HL-60 (cell line): Measurements from ENCODE around the gene TNF.

ENCODE experiments used
- DNase-seq, 2 experiments: peaks; one replicate each; pipeline ENCODE4 v3.0.0-alpha.2; 2010 to 2020; ENCODE audit warnings: low read depth in 1 of 2, low spot score in 1 of 2
- H3K27ac ChIP-seq: fragments of 250-450 bp; sonication (Bioruptor Pico); replicated peaks from 2 replicates; pipeline ENCODE4 v1.5.1; 2020; ENCODE audit warnings: mild to moderate bottlenecking, moderate library complexity
- H3K27me3 ChIP-seq: fragments of 250-450 bp; sonication (Bioruptor Pico); 2 replicates; pipeline ENCODE4 v1.5.1; 2021; ENCODE audit warnings: mild to moderate bottlenecking, moderate library complexity; ENCODE audit not compliant: insufficient read depth, poor library complexity, severe bottlenecking
- H3K4me3 ChIP-seq: replicated peaks from 2 replicates; pipeline ENCODE4 v1.5.1; 2011; ENCODE audit warnings: mild to moderate bottlenecking, control low read depth, low read length; ENCODE audit not compliant: insufficient read depth
- GABPA ChIP-seq: IDR thresholded peaks from 2 replicates; pipeline ENCODE4 v1.6.1; 2012; ENCODE audit warnings: low read depth
- POLR2AphosphoS5 ChIP-seq: IDR thresholded peaks from 2 replicates; pipeline ENCODE4 v1.6.1; 2012; ENCODE audit warnings: low read depth
- SPI1 ChIP-seq: IDR thresholded peaks from 2 replicates; pipeline ENCODE4 v1.6.1; 2012; ENCODE audit warnings: low read depth, mild to moderate bottlenecking, borderline replicate concordance
- TF ChIP-seq, protein P1 (sequence below): IDR thresholded peaks from one replicate; pipeline ENCODE4 v1.5.1; 2011; ENCODE audit warnings: low read length, control low read depth, inconsistent platforms; ENCODE audit not compliant: insufficient read depth
- TF ChIP-seq, protein P2 (sequence below): IDR thresholded peaks from 2 replicates; pipeline ENCODE4 v1.6.1; 2012; ENCODE audit warnings: low read depth; ENCODE audit not compliant: insufficient replicate concordance

The TNF gene

DNA sequence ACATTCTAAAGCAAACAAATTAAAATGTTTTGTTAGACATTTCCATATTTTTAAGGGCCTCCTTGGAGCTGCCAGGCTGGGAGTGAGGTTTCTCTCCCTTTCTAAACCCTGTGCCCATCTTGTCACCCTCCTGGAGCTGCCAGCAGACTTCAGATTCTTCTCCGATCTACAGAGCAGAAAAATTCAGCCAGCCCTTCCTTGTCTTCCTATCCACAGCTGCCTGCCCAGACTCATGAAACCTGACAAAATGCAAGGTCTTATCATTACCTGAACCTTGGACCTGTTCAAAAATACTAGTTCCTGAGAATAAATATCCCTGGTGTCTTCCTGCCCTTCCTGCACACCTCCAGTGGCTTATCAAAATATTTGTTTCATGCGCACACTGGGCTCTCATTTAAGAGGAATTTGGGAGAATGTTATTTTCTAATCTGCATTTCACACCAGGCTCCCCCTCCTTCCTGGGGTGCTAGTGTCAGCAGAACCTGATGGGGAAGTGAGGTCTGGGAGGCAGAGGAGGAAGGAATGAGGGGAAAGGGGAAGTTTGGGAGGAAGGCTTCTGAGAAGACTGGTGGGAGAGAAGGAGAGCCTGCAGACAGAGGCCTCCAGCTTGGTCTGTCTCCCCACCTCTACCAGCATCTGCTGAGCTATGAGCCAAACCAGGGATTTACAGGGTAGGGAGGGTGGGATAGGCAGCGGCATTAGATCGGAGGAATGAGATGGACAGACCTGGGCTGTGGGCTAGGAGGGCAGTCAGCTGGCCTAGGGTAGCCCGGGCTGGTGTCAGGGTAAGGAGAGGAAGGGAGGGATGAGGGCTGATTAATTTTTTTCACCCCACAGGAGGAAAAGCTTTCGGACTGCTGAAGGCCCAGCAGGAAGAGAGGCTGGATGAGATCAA is 39.6 kb downstream of the TNF start, which contains the start of gene AIF1:
Gene AIF1 (plus strand): TSS at position 551 of the 895 bp plus-strand sequence. CDS start 96 bp downstream, at position 647.
- H3K27me3 ChIP-seq: no peaks in the 10 kb centered on the region
- peak within 1 kb of the TSS; percentile 54 for H3K4me3 ChIP-seq
- DNase-seq: peak in 1 of 2 experiments; percentile 82
- peak within 1 kb of the TSS; percentile 92 for H3K27ac ChIP-seq
- TF ChIP-seq, protein P1, sequence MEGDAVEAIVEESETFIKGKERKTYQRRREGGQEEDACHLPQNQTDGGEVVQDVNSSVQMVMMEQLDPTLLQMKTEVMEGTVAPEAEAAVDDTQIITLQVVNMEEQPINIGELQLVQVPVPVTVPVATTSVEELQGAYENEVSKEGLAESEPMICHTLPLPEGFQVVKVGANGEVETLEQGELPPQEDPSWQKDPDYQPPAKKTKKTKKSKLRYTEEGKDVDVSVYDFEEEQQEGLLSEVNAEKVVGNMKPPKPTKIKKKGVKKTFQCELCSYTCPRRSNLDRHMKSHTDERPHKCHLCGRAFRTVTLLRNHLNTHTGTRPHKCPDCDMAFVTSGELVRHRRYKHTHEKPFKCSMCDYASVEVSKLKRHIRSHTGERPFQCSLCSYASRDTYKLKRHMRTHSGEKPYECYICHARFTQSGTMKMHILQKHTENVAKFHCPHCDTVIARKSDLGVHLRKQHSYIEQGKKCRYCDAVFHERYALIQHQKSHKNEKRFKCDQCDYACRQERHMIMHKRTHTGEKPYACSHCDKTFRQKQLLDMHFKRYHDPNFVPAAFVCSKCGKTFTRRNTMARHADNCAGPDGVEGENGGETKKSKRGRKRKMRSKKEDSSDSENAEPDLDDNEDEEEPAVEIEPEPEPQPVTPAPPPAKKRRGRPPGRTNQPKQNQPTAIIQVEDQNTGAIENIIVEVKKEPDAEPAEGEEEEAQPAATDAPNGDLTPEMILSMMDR: no peak
- TF ChIP-seq SPI1: peak; percentile 95
- no peak for TF ChIP-seq GABPA
- TF ChIP-seq, protein P2, sequence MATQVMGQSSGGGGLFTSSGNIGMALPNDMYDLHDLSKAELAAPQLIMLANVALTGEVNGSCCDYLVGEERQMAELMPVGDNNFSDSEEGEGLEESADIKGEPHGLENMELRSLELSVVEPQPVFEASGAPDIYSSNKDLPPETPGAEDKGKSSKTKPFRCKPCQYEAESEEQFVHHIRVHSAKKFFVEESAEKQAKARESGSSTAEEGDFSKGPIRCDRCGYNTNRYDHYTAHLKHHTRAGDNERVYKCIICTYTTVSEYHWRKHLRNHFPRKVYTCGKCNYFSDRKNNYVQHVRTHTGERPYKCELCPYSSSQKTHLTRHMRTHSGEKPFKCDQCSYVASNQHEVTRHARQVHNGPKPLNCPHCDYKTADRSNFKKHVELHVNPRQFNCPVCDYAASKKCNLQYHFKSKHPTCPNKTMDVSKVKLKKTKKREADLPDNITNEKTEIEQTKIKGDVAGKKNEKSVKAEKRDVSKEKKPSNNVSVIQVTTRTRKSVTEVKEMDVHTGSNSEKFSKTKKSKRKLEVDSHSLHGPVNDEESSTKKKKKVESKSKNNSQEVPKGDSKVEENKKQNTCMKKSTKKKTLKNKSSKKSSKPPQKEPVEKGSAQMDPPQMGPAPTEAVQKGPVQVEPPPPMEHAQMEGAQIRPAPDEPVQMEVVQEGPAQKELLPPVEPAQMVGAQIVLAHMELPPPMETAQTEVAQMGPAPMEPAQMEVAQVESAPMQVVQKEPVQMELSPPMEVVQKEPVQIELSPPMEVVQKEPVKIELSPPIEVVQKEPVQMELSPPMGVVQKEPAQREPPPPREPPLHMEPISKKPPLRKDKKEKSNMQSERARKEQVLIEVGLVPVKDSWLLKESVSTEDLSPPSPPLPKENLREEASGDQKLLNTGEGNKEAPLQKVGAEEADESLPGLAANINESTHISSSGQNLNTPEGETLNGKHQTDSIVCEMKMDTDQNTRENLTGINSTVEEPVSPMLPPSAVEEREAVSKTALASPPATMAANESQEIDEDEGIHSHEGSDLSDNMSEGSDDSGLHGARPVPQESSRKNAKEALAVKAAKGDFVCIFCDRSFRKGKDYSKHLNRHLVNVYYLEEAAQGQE: no peak
- 0 out of 2 replicates have a peak, but pooled peaks have one; percentile 43 for TF ChIP-seq POLR2AphosphoS5

DNA sequence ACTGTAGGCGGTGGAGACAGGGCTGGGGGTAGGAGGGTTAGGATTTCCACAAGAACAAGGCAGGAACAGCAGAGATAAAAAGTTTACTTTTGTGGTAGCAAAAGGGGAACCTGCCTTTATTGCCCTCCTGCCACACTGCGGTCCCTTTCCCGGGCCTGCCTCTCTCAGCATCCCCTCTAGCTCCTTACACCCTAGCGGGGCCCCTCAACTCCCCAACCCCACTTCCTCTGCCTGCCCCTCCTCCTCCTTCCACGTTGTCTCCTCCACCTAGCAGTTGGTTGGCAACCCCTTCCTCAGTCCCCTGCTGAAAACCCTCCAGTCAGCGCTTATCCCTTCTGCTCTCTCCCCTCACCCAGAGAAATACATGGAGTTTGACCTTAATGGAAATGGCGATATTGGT is 40.4 kb downstream of the TNF start:
- peak overlapping the region; percentile 54 for H3K4me3 ChIP-seq
- DNase-seq: peak; percentile 79 to 95

DNA sequence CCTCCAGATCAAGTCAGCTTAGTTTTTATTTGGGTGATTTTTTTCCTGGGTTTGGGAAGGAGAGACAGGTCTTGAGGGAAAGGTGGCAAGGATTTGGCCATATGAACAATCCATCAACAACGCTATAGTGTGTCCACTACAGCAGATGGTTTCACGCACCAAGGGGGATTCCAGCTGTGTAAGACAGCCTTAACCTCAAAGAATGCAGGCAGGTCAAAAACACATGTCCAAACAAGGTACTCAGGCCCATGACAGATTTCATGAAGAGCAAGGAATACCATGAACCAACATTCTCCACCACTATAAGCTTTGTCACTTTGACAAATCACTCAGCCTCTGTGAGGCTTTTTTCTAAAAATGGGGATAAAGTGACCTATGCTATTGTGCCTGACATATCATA is 41.6 kb downstream of the TNF start:
- peak overlapping the region; percentile 92 for H3K27ac ChIP-seq
- no peaks in the 10 kb centered on the region for H3K27me3 ChIP-seq
- DNase-seq: no peak
- TF ChIP-seq, protein P2: no peak
- no peak for TF ChIP-seq GABPA
- TF ChIP-seq POLR2AphosphoS5: no peak
- TF ChIP-seq, protein P1: no peak
- TF ChIP-seq SPI1: no peak
- peak overlapping the region; percentile 54 for H3K4me3 ChIP-seq

More for the DNA sequence above, 40.4 kb downstream of the TNF start:
- TF ChIP-seq GABPA (no peak), POLR2AphosphoS5 (peak; percentile 87), SPI1 (peak; percentile 89; the same call in 1 of the 2 replicates)
- TF ChIP-seq, protein P1: no peak
- TF ChIP-seq, protein P2: peak; percentile 48
- H3K27ac ChIP-seq: peak overlapping the region; percentile 92
- no peaks in the 10 kb centered on the region for H3K27me3 ChIP-seq
